AML-193 (cell line): ENCODE measurements around the gene OMD.

ENCODE experiments used
- DNase-seq, 2 experiments: peaks; one replicate each; lab custom pipeline; 2025; lab: John Stamatoyannopoulos, UW

Gene OMD

GRCh38 chr9:92424340-92424739, at the start of gene OMD:
Gene OMD (minus strand): TSS chr9:92424471. CDS start chr9:92417558, 6,913 bp downstream.
- DNase-seq = no peak

- no peak for DNase-seq
These were observed 43.9 kb upstream of the OMD start for GRCh38 chr9:92468206-92468605.

- no peak for DNase-seq
These were observed 43.2 kb upstream of the OMD start for GRCh38 chr9:92467511-92467910.

- DNase-seq = no peak
These were observed 42.8 kb upstream of the OMD start for GRCh38 chr9:92467041-92467440.

- DNase-seq = no peak
These were observed 39.7 kb upstream of the OMD start for GRCh38 chr9:92463984-92464383.

GRCh38 chr9:92463387-92463786, 39.1 kb upstream of the OMD start:
- DNase-seq = no peak

- DNase-seq = no peak
These were observed 33.3 kb upstream of the OMD start for GRCh38 chr9:92457576-92457975.

- no peak for DNase-seq
These were observed 30.9 kb upstream of the OMD start for GRCh38 chr9:92455217-92455616.

GRCh38 chr9:92446536-92446935, 22.3 kb upstream of the OMD start:
- DNase-seq = no peak

GRCh38 chr9:92444841-92445240, 20.6 kb upstream of the OMD start:
- DNase-seq = no peak

- no peak for DNase-seq
These were observed 16.4 kb upstream of the OMD start for GRCh38 chr9:92440751-92441046.

- DNase-seq = no peak
These were observed 15.9 kb upstream of the OMD start for GRCh38 chr9:92439921-92440750.

- peak; percentile 27 to 34 for DNase-seq
These were observed 14.7 kb upstream of the OMD start for GRCh38 chr9:92438900-92439526.

- DNase-seq = no peak
These were observed 11.0 kb upstream of the OMD start for GRCh38 chr9:92435263-92435662.

- DNase-seq = no peak
These were observed 8.8 kb upstream of the OMD start for GRCh38 chr9:92432972-92433548.

GRCh38 chr9:92432350-92432749, 8.1 kb upstream of the OMD start:
- no peak for DNase-seq

- no peak for DNase-seq
These were observed 5.6 kb upstream of the OMD start for GRCh38 chr9:92429836-92430235.

GRCh38 chr9:92426501-92427145, 2.4 kb upstream of the OMD start:
- DNase-seq = no peak

- no peak for DNase-seq
These were observed 1.2 kb upstream of the OMD start for GRCh38 chr9:92425474-92425873.

GRCh38 chr9:92423612-92424011, 659 bp downstream of the OMD start:
- no peak for DNase-seq

- peak in 1 of 2 experiments; percentile 14 for DNase-seq
These were observed 1.5 kb downstream of the OMD start for GRCh38 chr9:92422611-92423338.

- DNase-seq = peak; percentile 39 to 52
These were observed 9.7 kb downstream of the OMD start for GRCh38 chr9:92414566-92414965.
